HG03521 (cell line): Measurements from ENCODE around the gene CD19.
"Not testable (repeated sequence)": the region's sequence is repeated elsewhere in the genome, so short reads cannot be mapped to it uniquely, and the experiment has no call there.

ENCODE experiments used
- ATAC-seq: cut with Tn5 transposase; IDR thresholded peaks from one replicate; pipeline ENCODE4 v1.9.1; 2021; ENCODE audit warnings: mild to moderate bottlenecking, moderate library complexity; ENCODE audit not compliant: unreplicated experiment

The CD19 gene

GRCh38 chr16:28905800-28906372 lies 25.9 kb upstream of the CD19 start:
- no peak for ATAC-seq

- ATAC-seq = no peak
Observed at GRCh38 chr16:28910086-28911031, 21.4 kb upstream of the CD19 start.

DNA sequence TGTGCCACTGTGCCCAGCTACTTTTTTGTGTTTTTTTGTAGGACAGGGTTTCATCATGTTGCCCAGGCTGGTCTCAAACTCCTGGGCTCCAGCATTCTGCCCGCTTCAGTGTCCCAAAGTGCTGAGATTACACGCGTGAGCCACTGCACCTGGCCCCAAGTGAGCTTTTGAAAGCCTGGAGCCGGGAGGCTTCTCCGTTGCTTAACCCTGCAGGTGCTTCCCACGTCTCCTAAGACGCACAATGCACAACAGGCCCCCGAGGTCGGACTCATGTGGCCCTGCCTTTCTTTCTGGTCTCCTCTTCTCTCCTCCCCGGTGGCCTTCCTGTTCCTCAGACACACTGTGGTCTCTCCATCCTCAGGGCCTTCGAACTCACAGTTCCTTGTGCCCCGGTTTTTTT lies 19.2 kb upstream of the CD19 start:
- ATAC-seq = no peak

- ATAC-seq = no peak
Observed at GRCh38 chr16:28913946-28914724, 17.6 kb upstream of the CD19 start.

DNA sequence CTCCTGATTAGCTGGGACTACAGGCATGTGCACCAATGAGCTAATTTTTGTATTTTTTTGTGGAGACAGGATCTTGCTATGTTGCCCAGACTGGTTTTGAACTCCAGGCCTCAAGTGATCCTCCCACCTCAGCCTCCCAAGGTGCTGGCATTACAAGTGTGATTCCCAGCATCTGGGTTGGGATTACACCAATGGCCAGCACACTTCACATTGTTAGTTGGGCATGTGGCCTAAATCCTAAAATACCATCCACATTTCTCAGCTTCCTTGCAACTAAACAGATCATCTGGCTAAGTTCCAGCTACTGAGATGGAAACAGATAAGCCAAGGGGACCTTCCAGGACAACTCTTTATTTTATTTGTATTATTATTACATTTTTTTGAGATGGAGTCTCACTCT lies 16.6 kb upstream of the CD19 start:
- no peak for ATAC-seq

GRCh38 chr16:28917095-28917494 lies 14.7 kb upstream of the CD19 start:
- no peak for ATAC-seq

DNA sequence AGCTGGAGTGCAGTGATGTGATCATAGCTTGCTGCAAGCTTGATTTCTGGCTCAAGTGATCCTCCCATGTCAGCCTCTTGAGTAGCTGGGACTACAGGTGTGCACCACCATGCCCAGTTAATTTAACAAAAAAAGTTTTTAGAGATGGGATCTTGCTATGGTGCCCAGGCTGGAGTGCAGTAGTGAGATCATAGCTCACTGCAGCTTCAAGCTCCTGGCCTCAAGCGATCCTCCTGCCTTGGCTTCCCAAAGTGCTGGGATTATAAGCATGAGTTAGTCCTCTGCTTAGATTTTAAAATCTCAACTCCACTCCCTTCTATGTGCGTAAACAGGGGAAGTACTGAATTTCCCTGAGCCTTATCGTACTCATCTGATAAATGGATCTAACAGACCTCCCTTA lies 13.1 kb upstream of the CD19 start:
- no peak for ATAC-seq

GRCh38 chr16:28923231-28923587 lies 8.6 kb upstream of the CD19 start:
- no peak for ATAC-seq

GRCh38 chr16:28923652-28924398 lies 7.9 kb upstream of the CD19 start:
- ATAC-seq = peak; percentile 33

DNA sequence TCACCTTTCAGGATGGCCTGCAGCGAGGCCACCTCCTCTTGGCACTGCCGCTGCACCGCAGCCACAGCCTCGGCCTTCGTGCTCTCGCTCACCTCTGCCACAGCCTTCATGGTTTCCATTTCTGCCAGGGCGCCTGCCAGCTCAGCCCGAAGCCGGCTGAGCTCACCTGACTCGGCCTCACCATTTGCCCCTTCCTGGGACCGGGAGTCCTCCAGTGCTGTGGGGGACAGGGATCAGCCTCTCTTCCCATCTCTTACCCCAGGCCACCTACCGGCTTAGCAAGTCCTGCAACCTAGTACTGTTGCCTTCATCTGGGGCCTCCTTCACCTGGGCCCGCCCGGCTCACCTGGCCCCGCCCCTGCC lies 7.4 kb upstream of the CD19 start:
- ATAC-seq = no peak

DNA sequence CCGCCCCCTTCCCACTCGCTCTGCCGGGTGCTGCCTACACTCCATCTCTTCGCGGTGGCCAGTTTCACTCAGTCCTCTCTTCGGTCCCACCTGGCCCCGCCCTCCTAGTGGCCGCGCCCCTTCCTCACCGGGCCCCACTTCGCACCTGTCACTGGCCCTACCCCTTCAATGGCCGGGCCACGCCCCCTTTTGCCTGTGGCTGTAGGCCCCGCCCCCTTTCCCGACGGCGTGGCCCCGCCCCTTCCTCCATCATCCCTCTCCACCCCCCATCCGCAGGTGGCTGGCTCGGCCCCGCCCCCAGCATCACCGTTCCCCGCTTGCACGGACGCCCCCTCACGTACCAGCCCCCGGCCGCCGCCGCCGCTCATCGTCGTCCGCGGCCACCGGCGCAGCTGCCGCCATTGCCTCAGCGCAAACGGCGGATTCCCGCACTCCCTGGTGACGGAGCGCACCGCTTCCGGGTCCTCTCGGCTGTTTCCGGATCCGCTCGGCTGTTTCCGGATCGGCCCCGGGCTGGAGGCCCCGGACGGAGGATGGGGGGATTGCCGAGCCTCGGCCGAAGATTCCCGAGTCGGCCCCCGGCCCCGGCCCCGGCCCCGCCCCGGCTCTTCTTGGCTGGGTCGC lies 6.9 kb upstream of the CD19 start, which contains the start of gene RABEP2:
Gene RABEP2 (minus strand): TSS at position 477 of the 624 bp plus-strand sequence. CDS start 75 bp downstream, at position 402.
- ATAC-seq = peak; percentile 54

GRCh38 chr16:28925386-28926228 lies 6.2 kb upstream of the CD19 start:
- ATAC-seq = peak; percentile 30

- ATAC-seq = not testable (repeated sequence)
Observed at GRCh38 chr16:28926284-28926683, 5.5 kb upstream of the CD19 start.

DNA sequence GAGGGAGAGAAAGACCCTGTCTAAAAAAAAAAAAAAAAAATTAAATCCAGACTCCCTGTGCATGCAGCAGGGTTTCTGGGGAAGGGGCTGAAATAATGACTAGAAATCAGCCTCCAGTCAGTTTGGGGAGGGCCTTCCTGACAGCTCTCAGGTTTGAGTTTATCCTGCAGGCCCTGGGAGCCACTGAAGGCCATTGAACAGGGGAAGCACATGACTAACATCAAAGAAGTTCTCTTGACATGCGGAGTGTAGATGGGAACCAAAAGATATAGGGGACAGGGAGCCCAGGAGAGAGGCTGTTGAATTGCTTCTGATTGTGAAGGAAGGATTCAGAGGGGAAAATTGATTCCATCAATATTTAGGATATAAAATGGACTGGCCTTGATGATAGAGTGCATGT lies 4.0 kb upstream of the CD19 start:
- no peak for ATAC-seq

DNA sequence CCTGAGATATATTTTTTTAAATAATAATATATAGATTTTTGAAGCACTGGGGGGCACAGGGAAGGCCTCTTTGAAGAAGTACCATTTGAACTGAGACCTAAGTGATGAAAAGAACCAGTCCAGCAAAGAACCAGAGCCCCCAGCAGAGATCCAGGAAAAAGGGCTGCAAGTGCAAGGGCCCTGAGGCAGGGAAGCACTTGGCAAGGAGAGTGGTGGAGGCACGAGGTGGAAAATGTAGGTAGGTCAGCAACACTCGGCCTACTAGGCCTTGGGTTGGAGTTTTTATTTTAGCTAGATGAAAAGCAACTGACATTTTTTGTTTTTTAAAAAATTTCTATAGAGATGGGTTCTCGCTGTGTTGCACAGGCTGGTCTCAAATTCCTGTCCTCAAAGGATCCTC lies 1.6 kb upstream of the CD19 start:
- ATAC-seq = no peak

GRCh38 chr16:28930652-28931051 lies 1.1 kb upstream of the CD19 start:
- no peak for ATAC-seq

- no peak for ATAC-seq
Observed at GRCh38 chr16:28932339-28933141, 769 bp downstream of the CD19 start.

GRCh38 chr16:28933171-28933570 lies 1.4 kb downstream of the CD19 start:
- ATAC-seq = no peak

DNA sequence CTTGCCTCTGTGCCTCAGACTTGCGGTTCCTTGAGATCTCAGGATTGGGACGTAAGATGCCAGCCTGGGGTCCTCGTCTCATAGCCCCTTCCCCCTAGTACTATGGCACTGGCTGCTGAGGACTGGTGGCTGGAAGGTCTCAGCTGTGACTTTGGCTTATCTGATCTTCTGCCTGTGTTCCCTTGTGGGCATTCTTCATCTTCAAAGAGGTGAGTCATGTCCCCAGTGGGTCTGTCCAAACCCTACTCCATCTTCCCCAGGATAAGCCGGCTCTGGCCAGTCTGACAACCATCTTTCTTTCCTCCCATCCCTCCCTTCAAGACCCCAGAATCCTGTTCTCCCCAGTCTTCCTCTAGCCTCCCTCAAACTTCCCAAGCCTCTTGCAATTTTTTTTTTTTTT lies 3.6 kb downstream of the CD19 start:
- no peak for ATAC-seq
